Natural killer cell (primary cell): ENCODE data around the gene ZNF506. TPM values are rescaled to one million over a fixed set of nuclear protein-coding genes. Genes with fewer than 3 reads are reported as not detected.
"Not testable (repeated sequence)": the region's sequence is repeated elsewhere in the genome, so short reads cannot be mapped to it uniquely, and the experiment has no call there.

ENCODE experiments used
- ATAC-seq, 3 donors: fragments of 150-1000 bp in 2 of 3; fragments of 200-7000 bp in 1 of 3; cut with Tn5 transposase; 1 replicate in 1 of 3; 2 replicates in 2 of 3; pipeline ENCODE4 v1.10.0; 2021; ENCODE audit warnings: mild to moderate bottlenecking in 2 of 3, moderate library complexity in 2 of 3
- DNase-seq, 2 donors: peaks; one replicate each; pipeline versions ENCODE4 v3.0.0 to v3.0.0-alpha.2; 2013 to 2021; ENCODE audit warnings: mixed read lengths in 1 of 2
- H3K27ac ChIP-seq: one replicate; pipeline ENCODE4 v1.5.1; 2013; ENCODE audit warnings: mild to moderate bottlenecking, low read length
- H3K27me3 ChIP-seq: one replicate; pipeline ENCODE4 v1.6.1; 2013; ENCODE audit warnings: low read length; ENCODE audit not compliant: control insufficient read depth, insufficient read depth
- H3K36me3 ChIP-seq: one replicate; pipeline ENCODE4 v1.6.1; 2013; ENCODE audit warnings: low read length; ENCODE audit not compliant: control insufficient read depth, insufficient read depth
- H3K4me1 ChIP-seq: one replicate; pipeline ENCODE4 v1.6.1; 2013; ENCODE audit warnings: low read length; ENCODE audit not compliant: control insufficient read depth, insufficient read depth
- H3K4me3 ChIP-seq: one replicate; pipeline ENCODE4 v1.5.1; 2013; ENCODE audit warnings: low read length
- H3K9me3 ChIP-seq: one replicate; pipeline ENCODE4 v1.6.1; 2013; ENCODE audit warnings: low read length; ENCODE audit not compliant: control insufficient read depth, insufficient read depth
- H3K27ac Mint-ChIP-seq, 2 donors: one replicate each; pipeline ENCODE4 v1.8.0; 2022; ENCODE audit warnings: mild to moderate bottlenecking in 2 of 2, mixed read lengths in 2 of 2, moderate library complexity in 1 of 2
- H3K27me3 Mint-ChIP-seq, 2 donors: one replicate each; pipeline ENCODE4 v1.8.0; 2022; ENCODE audit warnings: low read depth in 2 of 2, mixed read lengths in 2 of 2
- H3K36me3 Mint-ChIP-seq: one replicate; pipeline ENCODE4 v1.8.0; 2022; ENCODE audit warnings: mixed read lengths
- H3K4me1 Mint-ChIP-seq, 2 donors: one replicate each; pipeline ENCODE4 v1.8.0; 2022; ENCODE audit warnings: mixed read lengths in 2 of 2
- H3K4me3 Mint-ChIP-seq: one replicate; pipeline ENCODE4 v1.8.0; 2022; ENCODE audit warnings: mild to moderate bottlenecking, moderate library complexity, mixed read lengths
- H3K9me3 Mint-ChIP-seq, 2 donors: one replicate each; pipeline ENCODE4 v1.8.0; 2022; ENCODE audit warnings: mixed read lengths in 2 of 2
- CTCF ChIP-seq: fragments of 200-600 bp; IDR thresholded peaks from one replicate; pipeline ENCODE4 v1.8.0; 2022; ENCODE audit warnings: antibody characterized with exemption
- WGBS: methylation state at CpG from one replicate; pipeline ENCODE4 v1.1.7; 2013; ENCODE audit warnings: missing lambda C conversion rate; ENCODE audit not compliant: insufficient coverage; 5-methylcytosine and 5-hydroxymethylcytosine counted together
- intact Hi-C: fragments of 100-400 bp; cut with micrococcal nuclease; formaldehyde crosslinking; loops from one replicate; pipeline ENCODE4 v1.14.2; 2022
- total RNA-seq, 4 donors: library from RNA; stranded (reverse); fragments of 120-200 nt in 1 of 4; gene quantifications; one replicate each; pipeline versions ENCODE4 v1.2.3 to v1.2.4, GENCODE V29; 2013 to 2022

The ZNF506 gene
- total RNA-seq, 3 donors from 2014 or later (not counting 1 experiment from before 2014, with no cell fraction given): 35.0 to 62.8 (median 44.0) TPM

GRCh38 chr19:19776206-19777008 lies 45.1 kb downstream of the ZNF506 start:
- Mint-ChIP-seq H3K27me3 (no peaks in the 10 kb centered on the region), H3K4me1 (peaks cover 20 to 35% of the 10 kb centered on the region in 2 donors), H3K27ac (peak overlapping the region; percentile 89 to 94), H3K36me3 (no peaks in the 10 kb centered on the region), H3K4me3 (peak overlapping the region; percentile 93), H3K9me3 (no peaks in the 10 kb centered on the region)
- intact Hi-C loops: loop anchor here (1.0 kb wide), 4 partner anchors 43 to 125 kb away; partner anchors contain the start of genes ZNF14, ZNF253 and ZNF506
- Histone ChIP-seq H3K9me3 (no peaks in the 10 kb centered on the region), H3K4me1 (peaks cover 15% of the 10 kb centered on the region), H3K27me3 (no peaks in the 10 kb centered on the region), H3K36me3 (no peaks in the 10 kb centered on the region), H3K4me3 (peak overlapping the region; percentile 53), H3K27ac (peak overlapping the region; percentile 58)
- 0% methylated on average over 36 of the region's 36 CpGs for WGBS
- TF ChIP-seq CTCF: no peak
- ATAC-seq: peak; percentile 99 to 100 (median 99)
- peak; percentile 86 to 95 for DNase-seq

- Histone ChIP-seq H3K4me1 (peaks cover 15% of the 10 kb centered on the region), H3K27ac (peak overlapping the region; percentile 58), H3K9me3 (no peaks in the 10 kb centered on the region), H3K27me3 (no peaks in the 10 kb centered on the region), H3K36me3 (no peaks in the 10 kb centered on the region), H3K4me3 (peak overlapping the region; percentile 53)
- Mint-ChIP-seq H3K27ac (peak overlapping the region; percentile 89 to 94), H3K27me3 (no peaks in the 10 kb centered on the region), H3K4me3 (peak overlapping the region; percentile 93), H3K36me3 (no peaks in the 10 kb centered on the region), H3K9me3 (no peaks in the 10 kb centered on the region), H3K4me1 (peaks cover 20 to 35% of the 10 kb centered on the region in 2 donors)
- intact Hi-C loops: loop anchor here (1.0 kb wide), 4 partner anchors 43 to 125 kb away; partner anchors contain the start of genes ZNF14, ZNF253 and ZNF506
- peak; percentile 0 to 18 (median 12) for ATAC-seq
- DNase-seq: no peak
- WGBS: 2% methylated on average over 11 of the region's 11 CpGs
- TF ChIP-seq CTCF: no peak
Measured at GRCh38 chr19:19775891-19776205, 45.7 kb downstream of the ZNF506 start.

GRCh38 chr19:19774354-19775033 lies 47.1 kb downstream of the ZNF506 start:
- Mint-ChIP-seq H3K4me1 (peaks cover 20 to 35% of the 10 kb centered on the region in 2 donors), H3K9me3 (no peaks in the 10 kb centered on the region), H3K27me3 (no peaks in the 10 kb centered on the region), H3K36me3 (no peaks in the 10 kb centered on the region), H3K4me3 (peak overlapping the region; percentile 53), H3K27ac (peak overlapping the region; percentile 10 to 16)
- WGBS: 77% methylated on average over 13 of the region's 14 CpGs
- Histone ChIP-seq H3K36me3 (no peaks in the 10 kb centered on the region), H3K27ac (no peak overlapping the region), H3K4me3 (no peak overlapping the region), H3K4me1 (peaks cover 15% of the 10 kb centered on the region), H3K9me3 (no peaks in the 10 kb centered on the region), H3K27me3 (no peaks in the 10 kb centered on the region)
- TF ChIP-seq CTCF: no peak
- intact Hi-C loops: no loop called here
- DNase-seq: no peak
- no peak for ATAC-seq

- H3K27me3 Mint-ChIP-seq, H3K27ac ChIP-seq, H3K4me1 ChIP-seq, H3K4me3 Mint-ChIP-seq, H3K9me3 Mint-ChIP-seq, H3K9me3 ChIP-seq, H3K27me3 ChIP-seq, H3K4me3 ChIP-seq, H3K36me3 Mint-ChIP-seq, ATAC-seq, H3K27ac Mint-ChIP-seq, H3K36me3 ChIP-seq, intact Hi-C loops, DNase-seq: not testable (repeated sequence)
- WGBS: 84% methylated on average over 5 of the region's 10 CpGs
- peaks cover 3 to 15% of the 10 kb centered on the region in 2 donors for H3K4me1 Mint-ChIP-seq
Measured at GRCh38 chr19:19771963-19772362, 49.6 kb downstream of the ZNF506 start.

GRCh38 chr19:19769971-19770370 lies 51.6 kb downstream of the ZNF506 start:
- H3K27ac Mint-ChIP-seq, H3K27me3 ChIP-seq, H3K9me3 Mint-ChIP-seq, H3K4me1 ChIP-seq, H3K36me3 ChIP-seq, H3K4me3 ChIP-seq, intact Hi-C loops, H3K4me1 Mint-ChIP-seq, H3K9me3 ChIP-seq, H3K36me3 Mint-ChIP-seq, H3K4me3 Mint-ChIP-seq, H3K27me3 Mint-ChIP-seq, ATAC-seq, H3K27ac ChIP-seq, DNase-seq: not testable (repeated sequence)
- WGBS: 96% methylated on average over 25 of the region's 28 CpGs
